Measurements from ENCODE around the gene LCN6. TPM values are rescaled to one million over a fixed set of nuclear protein-coding genes. Genes with fewer than 3 reads are reported as not detected.

The LCN6 gene
- total RNA-seq, 1 experiment from 2014 or later, result not detected

DNA sequence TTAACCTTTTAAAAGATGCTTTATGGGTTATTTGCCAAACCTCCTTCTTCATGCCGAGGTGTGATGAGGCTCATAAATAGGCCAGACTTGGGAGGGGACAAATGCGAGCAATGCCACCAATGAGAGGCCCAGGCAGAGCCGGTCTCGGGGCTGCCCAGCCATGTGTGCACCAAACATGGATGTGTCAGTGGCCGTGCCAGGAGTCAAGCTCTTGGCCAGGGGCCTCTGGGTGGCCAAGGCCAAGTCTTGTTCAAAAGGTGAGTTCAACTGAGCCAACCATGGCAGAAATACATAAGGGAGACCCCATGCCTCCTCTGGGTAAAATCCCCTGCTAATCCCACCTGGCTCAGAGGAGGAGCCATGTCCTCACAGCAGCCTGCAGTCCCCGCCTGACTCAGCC lies 26.9 kb upstream of the LCN6 start:
- H3K4me3 Mint-ChIP-seq (ENCODE audit: unreplicated experiment), result no peak overlapping the region
- H3K27ac Mint-ChIP-seq (ENCODE audit: unreplicated experiment), result no peak overlapping the region
- DNase-seq, result no peak
- peaks cover 25% of the 10 kb centered on the region for H3K4me1 ChIP-seq
- H3K36me3 Mint-ChIP-seq (ENCODE audit: insufficient read depth, unreplicated experiment), result peaks cover 24% of the 10 kb centered on the region
- H3K27me3 Mint-ChIP-seq (ENCODE audit: insufficient read depth, unreplicated experiment), result no peaks in the 10 kb centered on the region
- no peak overlapping the region for H3K4me3 ChIP-seq (ENCODE audit: low read depth, low read length)
- peaks cover 7% of the 10 kb centered on the region; the same call in 1 of the 2 replicates for H3K9me3 ChIP-seq
- peaks cover 36% of the 10 kb centered on the region for H3K4me1 Mint-ChIP-seq (ENCODE audit: low read depth, unreplicated experiment)
- H3K36me3 ChIP-seq (ENCODE audit: control insufficient read depth, insufficient read depth, low read length), result peaks cover 2% of the 10 kb centered on the region
- intact Hi-C loops (cut with micrococcal nuclease; ENCODE audit: unreplicated experiment), result no loop called here
- BruUV-seq (replicated peaks), result no TSS peak
- peaks cover 25% of the 10 kb centered on the region for H3K9me3 Mint-ChIP-seq (ENCODE audit: unreplicated experiment)
- H3K27me3 ChIP-seq (replicated peaks; ENCODE audit: control insufficient read depth, insufficient read depth, low read length), result no peaks in the 10 kb centered on the region
- ChIA-PET CTCF (no interaction called here), POLR2A (no interaction called here)
- no peak for TF ChIP-seq CTCF (IDR thresholded peaks at IDR 0.05; ENCODE audit: insufficient read depth in 1 of 2, low read depth in 1 of 2, low read length in 1 of 2, severe bottlenecking in 1 of 2, unreplicated experiment in 1 of 2)

DNA sequence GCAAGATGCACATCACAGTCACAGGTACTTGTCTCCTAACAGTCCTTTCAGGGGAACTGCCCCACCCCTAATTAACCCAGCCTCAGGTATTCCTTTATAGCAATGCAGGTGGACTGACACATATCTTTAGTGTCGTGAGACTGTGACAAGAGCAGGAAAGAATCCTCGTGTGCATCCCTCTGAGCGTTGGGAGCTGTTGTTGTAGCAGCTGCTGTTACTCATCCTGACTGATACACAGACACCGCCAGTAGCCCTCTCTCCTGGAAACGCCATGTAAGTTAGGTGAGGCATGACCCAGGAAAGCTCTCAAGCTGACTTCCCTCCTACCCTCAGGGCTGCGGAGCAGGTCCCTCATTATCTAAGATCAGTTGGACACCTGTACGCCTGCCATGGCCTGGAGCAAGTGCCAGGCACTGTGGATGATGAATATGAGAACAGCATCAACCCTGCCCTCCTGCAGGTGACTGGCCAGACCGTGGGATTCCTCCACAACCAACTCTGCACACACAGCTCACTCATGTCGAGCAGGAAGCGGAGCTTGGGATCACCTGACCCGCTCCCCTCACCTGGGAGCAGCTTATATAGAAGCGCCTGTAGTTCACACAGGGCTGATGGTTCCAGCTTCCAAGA lies 26.2 kb upstream of the LCN6 start:
- POLR2A ChIA-PET, result no interaction called here

DNA sequence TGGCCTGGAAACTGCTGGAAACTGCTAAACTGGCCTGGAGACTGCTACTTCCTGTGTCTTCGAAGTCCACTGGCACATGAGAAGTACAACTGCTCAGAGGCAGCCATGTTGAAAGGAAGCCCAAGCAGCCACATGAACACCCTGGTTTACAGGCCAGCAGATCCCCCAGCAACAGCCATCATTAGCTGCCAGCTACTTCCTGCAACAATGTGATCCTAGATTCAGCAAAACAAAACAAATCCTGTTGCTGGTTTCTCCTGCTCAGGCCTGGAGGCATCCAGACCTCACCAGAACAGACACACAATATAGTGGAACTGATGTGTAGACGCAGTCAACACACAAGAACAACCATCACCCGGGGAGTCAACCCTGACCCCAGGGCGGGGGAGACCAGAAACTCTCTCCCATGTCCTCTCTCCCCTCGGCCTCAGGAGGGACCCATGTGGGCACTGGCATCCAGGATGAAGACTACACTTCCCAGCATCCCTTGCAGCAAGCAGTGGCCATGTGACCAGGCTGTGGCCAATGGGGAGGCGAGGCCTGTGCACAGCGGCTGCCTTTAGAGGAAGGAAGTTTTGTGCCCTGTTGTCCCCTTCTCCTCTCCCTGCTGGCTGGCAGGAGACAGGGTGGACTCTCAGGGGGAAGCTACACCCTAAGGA lies 25.2 kb upstream of the LCN6 start:
- no peak overlapping the region for H3K4me3 ChIP-seq (ENCODE audit: low read depth, low read length)
- peaks cover 14% of the 10 kb centered on the region for H3K9me3 Mint-ChIP-seq (ENCODE audit: unreplicated experiment)
- peaks cover 7% of the 10 kb centered on the region; the same call in 1 of the 2 replicates for H3K9me3 ChIP-seq
- no peaks in the 10 kb centered on the region for H3K27me3 Mint-ChIP-seq (ENCODE audit: insufficient read depth, unreplicated experiment)
- no peak overlapping the region for H3K4me3 Mint-ChIP-seq (ENCODE audit: unreplicated experiment)
- H3K36me3 ChIP-seq (ENCODE audit: control insufficient read depth, insufficient read depth, low read length), result peaks cover 2% of the 10 kb centered on the region
- ChIA-PET POLR2A (no interaction called here), CTCF (no interaction called here)
- H3K36me3 Mint-ChIP-seq (ENCODE audit: insufficient read depth, unreplicated experiment), result peaks cover 14% of the 10 kb centered on the region
- peak overlapping the region; percentile 13 for H3K27ac Mint-ChIP-seq (ENCODE audit: unreplicated experiment)
- H3K4me1 Mint-ChIP-seq (ENCODE audit: low read depth, unreplicated experiment), result peaks cover 20% of the 10 kb centered on the region
- intact Hi-C loops (cut with micrococcal nuclease; ENCODE audit: unreplicated experiment), result no loop called here
- peak in 1 of 2 experiments; percentile 46 for DNase-seq
- TF ChIP-seq CTCF (IDR thresholded peaks at IDR 0.05; ENCODE audit: insufficient read depth in 1 of 2, low read depth in 1 of 2, low read length in 1 of 2, severe bottlenecking in 1 of 2, unreplicated experiment in 1 of 2), result no peak
- peaks cover 16% of the 10 kb centered on the region for H3K4me1 ChIP-seq
- no TSS peak for BruUV-seq (replicated peaks)
- no peaks in the 10 kb centered on the region for H3K27me3 ChIP-seq (replicated peaks; ENCODE audit: control insufficient read depth, insufficient read depth, low read length)

More for the DNA sequence above, 26.2 kb upstream of the LCN6 start:
- BruUV-seq (replicated peaks), result no TSS peak
- peaks cover 24% of the 10 kb centered on the region for H3K36me3 Mint-ChIP-seq (ENCODE audit: insufficient read depth, unreplicated experiment)
- intact Hi-C loops (cut with micrococcal nuclease; ENCODE audit: unreplicated experiment), result no loop called here
- Histone ChIP-seq H3K4me1 (peaks cover 19% of the 10 kb centered on the region), H3K36me3 (ENCODE audit: control insufficient read depth, insufficient read depth, low read length) (peaks cover 2% of the 10 kb centered on the region), H3K9me3 (peaks cover 7% of the 10 kb centered on the region; the same call in 1 of the 2 replicates), H3K4me3 (ENCODE audit: low read depth, low read length) (no peak overlapping the region), H3K27me3 (replicated peaks; ENCODE audit: control insufficient read depth, insufficient read depth, low read length) (no peaks in the 10 kb centered on the region)
- no peak overlapping the region for H3K4me3 Mint-ChIP-seq (ENCODE audit: unreplicated experiment)
- no peaks in the 10 kb centered on the region for H3K27me3 Mint-ChIP-seq (ENCODE audit: insufficient read depth, unreplicated experiment)
- peaks cover 24% of the 10 kb centered on the region for H3K9me3 Mint-ChIP-seq (ENCODE audit: unreplicated experiment)
- CTCF ChIA-PET, result no interaction called here
- H3K4me1 Mint-ChIP-seq (ENCODE audit: low read depth, unreplicated experiment), result peaks cover 30% of the 10 kb centered on the region
- TF ChIP-seq CTCF (IDR thresholded peaks at IDR 0.05; ENCODE audit: insufficient read depth in 1 of 2, low read depth in 1 of 2, low read length in 1 of 2, severe bottlenecking in 1 of 2, unreplicated experiment in 1 of 2), result no peak
- DNase-seq, result no peak
- no peak overlapping the region for H3K27ac Mint-ChIP-seq (ENCODE audit: unreplicated experiment)
